H9 (cell line): Measurements from ENCODE around the gene HYI. TPM values are rescaled to one million over a fixed set of nuclear protein-coding genes. Genes with fewer than 3 reads are reported as not detected.

ENCODE experiments used
- DNase-seq: peaks from one replicate; pipeline ENCODE4 v3.0.0-alpha.2; 2017
- H2AFZ ChIP-seq: one replicate; pipeline ENCODE4 v1.6.1; 2013; ENCODE audit warnings: mild to moderate bottlenecking, low read length, control low read depth, moderate library complexity
- H2AK5ac ChIP-seq: 2 replicates; pipeline ENCODE4 v1.6.1; 2013; ENCODE audit warnings: low read length, control low read depth, mixed read lengths; ENCODE audit not compliant: insufficient read length
- H2BK120ac ChIP-seq: one replicate; pipeline ENCODE4 v1.6.1; 2013; ENCODE audit warnings: low read depth, mild to moderate bottlenecking, low read length, control low read depth, inconsistent platforms; ENCODE audit not compliant: poor library complexity, severe bottlenecking
- H2BK12ac ChIP-seq: 2 replicates; pipeline ENCODE4 v1.6.1; 2013; ENCODE audit warnings: low read length, control low read depth, mixed read lengths, low read depth; ENCODE audit not compliant: insufficient read length
- H2BK15ac ChIP-seq: 2 replicates; pipeline ENCODE4 v1.6.1; 2013; ENCODE audit warnings: low read depth, low read length, control low read depth
- H2BK20ac ChIP-seq: one replicate; pipeline ENCODE4 v1.6.1; 2013; ENCODE audit warnings: low read depth, mild to moderate bottlenecking, low read length, control low read depth, inconsistent platforms; ENCODE audit not compliant: poor library complexity, severe bottlenecking
- H2BK5ac ChIP-seq: 2 replicates; pipeline ENCODE4 v1.6.1; 2013; ENCODE audit warnings: low read length, control low read depth, mixed read lengths; ENCODE audit not compliant: insufficient read length
- H3K14ac ChIP-seq: 2 replicates; pipeline ENCODE4 v1.6.1; 2013; ENCODE audit warnings: low read length, control low read depth; ENCODE audit not compliant: insufficient read depth
- H3K18ac ChIP-seq: 2 replicates; pipeline ENCODE4 v1.6.1; 2013; ENCODE audit warnings: low read depth, mild to moderate bottlenecking, mixed read lengths, low read length, control low read depth; ENCODE audit not compliant: insufficient read length
- H3K23ac ChIP-seq: 2 replicates; pipeline ENCODE4 v1.6.1; 2013; ENCODE audit warnings: low read length, control low read depth, mixed read lengths, low read depth; ENCODE audit not compliant: insufficient read length
- H3K23me2 ChIP-seq: 2 replicates; pipeline ENCODE4 v1.6.1; 2013; ENCODE audit warnings: low read depth, mild to moderate bottlenecking, mixed read lengths, low read length, control low read depth; ENCODE audit not compliant: insufficient read length, poor library complexity, severe bottlenecking
- H3K27ac ChIP-seq: 2 replicates; pipeline ENCODE4 v1.5.1; 2013; ENCODE audit warnings: low read length, control low read depth, mixed read lengths, low read depth; ENCODE audit not compliant: insufficient read length
- H3K27me3 ChIP-seq: 2 replicates; pipeline ENCODE4 v1.6.1; 2013; ENCODE audit warnings: low read length, control low read depth, inconsistent platforms; ENCODE audit not compliant: insufficient read depth
- H3K4ac ChIP-seq: 2 replicates; pipeline ENCODE4 v1.6.1; 2013; ENCODE audit warnings: low read depth, mild to moderate bottlenecking, control low read depth, inconsistent platforms, low read length, moderate library complexity
- H3K4me1 ChIP-seq: 2 replicates; pipeline ENCODE4 v1.6.1; 2013; ENCODE audit warnings: low read length, control low read depth, inconsistent platforms; ENCODE audit not compliant: insufficient read depth
- H3K4me2 ChIP-seq: 2 replicates; pipeline ENCODE4 v1.6.1; 2013; ENCODE audit warnings: low read length, control low read depth, mixed read lengths; ENCODE audit not compliant: insufficient read length, insufficient read depth
- H3K56ac ChIP-seq: 2 replicates; pipeline ENCODE4 v1.6.1; 2013; ENCODE audit warnings: low read depth, mild to moderate bottlenecking, mixed read lengths, low read length, control low read depth; ENCODE audit not compliant: insufficient read length
- H3K79me1 ChIP-seq: 2 replicates; pipeline ENCODE4 v1.6.1; 2013; ENCODE audit warnings: low read depth, mild to moderate bottlenecking, moderate library complexity, low read length, control low read depth, inconsistent platforms; ENCODE audit not compliant: insufficient read depth, poor library complexity, severe bottlenecking
- H3K79me2 ChIP-seq: 2 replicates; pipeline ENCODE4 v1.6.1; 2013; ENCODE audit warnings: low read length, control low read depth, inconsistent platforms; ENCODE audit not compliant: insufficient read depth
- H3K9ac ChIP-seq: 2 replicates; pipeline ENCODE4 v1.6.1; 2013; ENCODE audit warnings: low read length, control low read depth, mixed read lengths; ENCODE audit not compliant: insufficient read length; ENCODE audit errors: extremely low read depth
- H3K9me3 ChIP-seq: one replicate; pipeline ENCODE4 v1.6.1; 2013; ENCODE audit warnings: low read depth, low read length, inconsistent platforms; ENCODE audit not compliant: control insufficient read depth
- H3T11ph ChIP-seq: one replicate; pipeline ENCODE4 v1.6.1; 2013; ENCODE audit warnings: mild to moderate bottlenecking, low read length, control low read depth, inconsistent platforms
- H4K20me1 ChIP-seq: one replicate; pipeline ENCODE4 v1.6.1; 2013; ENCODE audit not compliant: control insufficient read depth, insufficient read length, insufficient read depth
- H4K5ac ChIP-seq: 2 replicates; pipeline ENCODE4 v1.6.1; 2013; ENCODE audit warnings: low read depth, mild to moderate bottlenecking, mixed read lengths, low read length, control low read depth; ENCODE audit not compliant: insufficient read length
- H4K8ac ChIP-seq: replicated peaks from 2 replicates; pipeline ENCODE4 v1.6.1; 2013; ENCODE audit warnings: low read length, control low read depth, mixed read lengths, low read depth; ENCODE audit not compliant: insufficient read length
- H4K91ac ChIP-seq: 2 replicates; pipeline ENCODE4 v1.6.1; 2013; ENCODE audit warnings: low read depth, mild to moderate bottlenecking, moderate library complexity, mixed read lengths, low read length, control low read depth; ENCODE audit not compliant: insufficient read length
- H3K27ac Mint-ChIP-seq, 3 experiments: 2 replicates in 2 of 3; 3 replicates in 1 of 3; pipeline ENCODE4 v1.8.0; 2020 to 2021; ENCODE audit warnings: mixed read lengths in 3 of 3, mild to moderate bottlenecking in 1 of 3, moderate library complexity in 1 of 3
- H3K27me3 Mint-ChIP-seq: 2 replicates; pipeline ENCODE4 v1.8.0; 2021; ENCODE audit warnings: low read depth, mild to moderate bottlenecking, moderate library complexity, mixed read lengths
- H3K36me3 Mint-ChIP-seq, 3 experiments: 2 replicates in 2 of 3; 3 replicates in 1 of 3; pipeline ENCODE4 v1.8.0; 2020 to 2021; ENCODE audit warnings: low read depth in 3 of 3, mixed read lengths in 3 of 3; ENCODE audit not compliant: insufficient read depth in 1 of 3
- H3K4me1 Mint-ChIP-seq, 2 experiments: 2 replicates each; pipeline ENCODE4 v1.8.0; 2020; ENCODE audit warnings: mixed read lengths in 2 of 2
- H3K4me3 Mint-ChIP-seq, 2 experiments: 2 replicates in 1 of 2; 3 replicates in 1 of 2; pipeline ENCODE4 v1.8.0; 2020 to 2021; ENCODE audit warnings: mild to moderate bottlenecking in 2 of 2, mixed read lengths in 2 of 2, moderate library complexity in 1 of 2
- H3K9me3 Mint-ChIP-seq, 2 experiments: 2 replicates in 1 of 2; 3 replicates in 1 of 2; pipeline ENCODE4 v1.8.0; 2020; ENCODE audit warnings: mild to moderate bottlenecking in 2 of 2, mixed read lengths in 2 of 2, moderate library complexity in 1 of 2
- CTCF ChIP-seq: fragments of 200-600 bp; sonication (generic); conservative IDR thresholded peaks from 3 replicates; pipeline ENCODE4 v1.8.0; 2021; ENCODE audit warnings: antibody characterized with exemption, mild to moderate bottlenecking
- WGBS: extraction: QIAGEN DNeasy Blood & Tissue Kit; methylation state at CpG from one replicate; pipeline ENCODE4 v1.1.7; 2013; ENCODE audit warnings: missing lambda C conversion rate, low lambda C conversion rate, mixed read lengths; ENCODE audit not compliant: insufficient read length; ENCODE audit errors: extremely low coverage; 5-methylcytosine and 5-hydroxymethylcytosine counted together
- total RNA-seq: library from RNA; stranded (reverse); gene quantifications from 2 replicates; pipeline ENCODE4 v1.2.1, GENCODE V29; 2021

The HYI gene
- total RNA-seq, 1 experiment from 2014 or later = 16.1 TPM

DNA sequence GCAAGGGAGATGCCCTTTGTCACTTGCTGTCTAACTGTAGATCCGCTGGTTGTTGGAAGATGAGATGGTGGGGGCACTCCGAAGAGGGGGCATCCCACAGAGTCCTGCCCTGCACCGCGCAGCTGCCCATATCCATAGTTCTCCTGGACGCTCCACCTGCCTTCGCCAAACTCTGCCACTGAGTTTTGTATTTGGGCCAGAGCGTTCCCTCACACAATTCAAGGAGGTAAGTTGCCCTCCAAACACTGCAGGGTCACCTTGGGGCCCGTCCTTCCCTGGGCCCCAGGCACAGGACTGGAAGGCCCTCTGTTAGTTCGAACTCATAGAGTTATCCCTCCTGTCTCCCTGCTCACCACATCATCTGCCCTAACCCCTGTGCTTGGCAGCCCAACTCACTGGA is 22.1 kb downstream of the HYI start:
- H3K4me1 ChIP-seq = no peaks in the 10 kb centered on the region
- no peaks in the 10 kb centered on the region for H3K27me3 ChIP-seq
- H3K4me3 Mint-ChIP-seq = no peak overlapping the region

More for the DNA sequence above, 22.1 kb downstream of the HYI start:
- H3K79me1 ChIP-seq = no peaks in the 10 kb centered on the region
- Mint-ChIP-seq H3K27me3 (no peaks in the 10 kb centered on the region), H3K9me3 (no peaks in the 10 kb centered on the region), H3K27ac (no peak overlapping the region), H3K4me1 (no peaks in the 10 kb centered on the region), H3K36me3 (peaks cover 20 to 72% (median 65%) of the 10 kb centered on the region in 3 experiments; a peak in 6 of 7 replicates)
- no peak overlapping the region for H4K5ac ChIP-seq
- H3K18ac ChIP-seq = no peak overlapping the region
- no peak overlapping the region for H2BK120ac ChIP-seq
- DNase-seq = no peak
- no peak overlapping the region for H3K9ac ChIP-seq
- H2BK15ac ChIP-seq = no peak overlapping the region
- no peaks in the 10 kb centered on the region for H3K23me2 ChIP-seq
- H2AFZ ChIP-seq = no peak overlapping the region
- H3K79me2 ChIP-seq = no peaks in the 10 kb centered on the region
- H3K27ac ChIP-seq = no peak overlapping the region
- H3K56ac ChIP-seq = no peak overlapping the region
- no peak overlapping the region for H2AK5ac ChIP-seq
- no peak overlapping the region for H3K14ac ChIP-seq
- no peaks in the 10 kb centered on the region for H4K20me1 ChIP-seq
- WGBS = no CpG with 5 or more reads among the region's 9 CpGs
- TF ChIP-seq CTCF = no peak
- no peak overlapping the region for H2BK5ac ChIP-seq
- no peak overlapping the region for H3T11ph ChIP-seq
- H3K23ac ChIP-seq = no peak overlapping the region
- H3K4me2 ChIP-seq = no peak overlapping the region
- H3K9me3 ChIP-seq = no peaks in the 10 kb centered on the region
- H4K91ac ChIP-seq = no peak overlapping the region
- no peak overlapping the region for H2BK12ac ChIP-seq
- no peak overlapping the region for H4K8ac ChIP-seq
- H2BK20ac ChIP-seq = no peak overlapping the region
- no peak overlapping the region for H3K4ac ChIP-seq
